ENCODE measurements around the gene PPIL1. TPM values are rescaled to one million over a fixed set of nuclear protein-coding genes. Genes with fewer than 3 reads are reported as not detected.
A peak's percentile ranks its signal among the peaks of the same experiment; 100 is the strongest.

The PPIL1 gene
- total and polyA plus RNA-seq, 7 donors: 13.2 to 28.0 (median 17.4) TPM

GRCh38 chr6:36852481-36853147, 22.0 kb downstream of the PPIL1 start:
- TF ChIP-seq POLR2A (IDR thresholded peaks at IDR 0.05) (no peak), EP300 (IDR thresholded peaks at IDR 0.05) (no peak), POLR2AphosphoS5 (IDR thresholded peaks at IDR 0.05) (no peak)
- TF ChIP-seq, protein P1, sequence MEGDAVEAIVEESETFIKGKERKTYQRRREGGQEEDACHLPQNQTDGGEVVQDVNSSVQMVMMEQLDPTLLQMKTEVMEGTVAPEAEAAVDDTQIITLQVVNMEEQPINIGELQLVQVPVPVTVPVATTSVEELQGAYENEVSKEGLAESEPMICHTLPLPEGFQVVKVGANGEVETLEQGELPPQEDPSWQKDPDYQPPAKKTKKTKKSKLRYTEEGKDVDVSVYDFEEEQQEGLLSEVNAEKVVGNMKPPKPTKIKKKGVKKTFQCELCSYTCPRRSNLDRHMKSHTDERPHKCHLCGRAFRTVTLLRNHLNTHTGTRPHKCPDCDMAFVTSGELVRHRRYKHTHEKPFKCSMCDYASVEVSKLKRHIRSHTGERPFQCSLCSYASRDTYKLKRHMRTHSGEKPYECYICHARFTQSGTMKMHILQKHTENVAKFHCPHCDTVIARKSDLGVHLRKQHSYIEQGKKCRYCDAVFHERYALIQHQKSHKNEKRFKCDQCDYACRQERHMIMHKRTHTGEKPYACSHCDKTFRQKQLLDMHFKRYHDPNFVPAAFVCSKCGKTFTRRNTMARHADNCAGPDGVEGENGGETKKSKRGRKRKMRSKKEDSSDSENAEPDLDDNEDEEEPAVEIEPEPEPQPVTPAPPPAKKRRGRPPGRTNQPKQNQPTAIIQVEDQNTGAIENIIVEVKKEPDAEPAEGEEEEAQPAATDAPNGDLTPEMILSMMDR (IDR thresholded peaks at IDR 0.05): no peak
- intact Hi-C loops (cut with DNase I): loop anchor here (10.0 kb wide), 1 partner anchor 228 kb away; no protein-coding TSS in a partner anchor
- Histone ChIP-seq H3K27ac (peak overlapping the region; percentile 28 to 70 (median 52)), H3K4me3 (no peak overlapping the region), H3K36me3 (peaks cover 0 to 10% (median 0%) of the 10 kb centered on the region in 4 donors), H3K4me1 (peaks cover 0 to 34% (median 13%) of the 10 kb centered on the region in 4 donors), H3K27me3 (no peaks in the 10 kb centered on the region), H3K9me3 (no peaks in the 10 kb centered on the region)
- WGBS, 2 donors: 77 to 79% methylated on average over 4 of the region's 4 CpGs
- no peak for DNase-seq

GRCh38 chr6:36851626-36852025, 23.0 kb downstream of the PPIL1 start:
- Histone ChIP-seq H3K27ac (peak overlapping the region in 2 of 4 donors; percentile 53 to 70), H3K27me3 (no peaks in the 10 kb centered on the region), H3K36me3 (peaks cover 0 to 10% (median 0%) of the 10 kb centered on the region in 4 donors), H3K4me1 (peaks cover 0 to 34% (median 13%) of the 10 kb centered on the region in 4 donors), H3K9me3 (no peaks in the 10 kb centered on the region), H3K4me3 (no peak overlapping the region)
- DNase-seq: no peak
- intact Hi-C loops (cut with DNase I): loop anchor here (1.0 to 10.0 kb wide), 2 partner anchors 85 to 227 kb away; no protein-coding TSS in a partner anchor
- no peak for TF ChIP-seq EP300 (IDR thresholded peaks at IDR 0.05)
- TF ChIP-seq POLR2AphosphoS5 (IDR thresholded peaks at IDR 0.05): no peak
- TF ChIP-seq, protein P1 (IDR thresholded peaks at IDR 0.05): no peak
- TF ChIP-seq POLR2A (IDR thresholded peaks at IDR 0.05): no peak
- WGBS, 2 donors: 58 to 63% methylated on average over 4 of the region's 4 CpGs

DNA sequence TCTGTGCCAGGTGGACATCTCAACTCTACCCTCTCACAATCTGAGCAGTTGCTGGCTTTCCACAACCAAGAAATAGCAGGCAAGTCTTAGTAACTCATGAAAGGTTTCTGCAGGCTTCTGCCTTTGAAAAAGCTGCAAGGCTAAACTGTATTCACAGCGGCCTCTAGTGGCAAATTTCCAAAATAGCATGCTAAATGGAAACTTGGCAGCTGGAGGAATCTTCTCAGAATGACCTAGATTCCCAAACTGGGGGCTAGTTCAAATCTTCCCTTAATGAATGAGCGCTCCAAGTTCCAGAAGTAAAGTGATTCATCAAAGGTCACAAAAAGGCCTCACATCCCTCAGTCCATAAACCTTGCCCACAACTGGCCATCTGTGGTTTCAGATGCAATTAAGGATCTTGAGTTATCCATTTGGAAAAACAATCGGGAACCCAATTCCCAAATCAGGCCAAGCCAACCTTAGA, 23.4 kb downstream of the PPIL1 start:
- Histone ChIP-seq H3K9me3 (no peaks in the 10 kb centered on the region), H3K4me1 (peaks cover 0 to 34% (median 13%) of the 10 kb centered on the region in 4 donors), H3K27ac (peak overlapping the region in 2 of 4 donors; percentile 53 to 70), H3K4me3 (no peak overlapping the region), H3K27me3 (no peaks in the 10 kb centered on the region), H3K36me3 (peaks cover 0 to 10% (median 0%) of the 10 kb centered on the region in 4 donors)
- DNase-seq: peak; percentile 87
- intact Hi-C loops (cut with DNase I): loop anchor here (1.0 to 10.0 kb wide), 2 partner anchors 85 to 226 kb away; no protein-coding TSS in a partner anchor
- TF ChIP-seq POLR2AphosphoS5 (IDR thresholded peaks at IDR 0.05) (peak in 2 of 4 donors; percentile 18 to 36), EP300 (IDR thresholded peaks at IDR 0.05) (no peak), POLR2A (IDR thresholded peaks at IDR 0.05) (no peak)
- TF ChIP-seq, protein P1 (IDR thresholded peaks at IDR 0.05): peak; percentile 21 to 61 (median 44)
- 35 to 43% methylated on average over 3 of the region's 3 CpGs for WGBS, 2 donors

DNA sequence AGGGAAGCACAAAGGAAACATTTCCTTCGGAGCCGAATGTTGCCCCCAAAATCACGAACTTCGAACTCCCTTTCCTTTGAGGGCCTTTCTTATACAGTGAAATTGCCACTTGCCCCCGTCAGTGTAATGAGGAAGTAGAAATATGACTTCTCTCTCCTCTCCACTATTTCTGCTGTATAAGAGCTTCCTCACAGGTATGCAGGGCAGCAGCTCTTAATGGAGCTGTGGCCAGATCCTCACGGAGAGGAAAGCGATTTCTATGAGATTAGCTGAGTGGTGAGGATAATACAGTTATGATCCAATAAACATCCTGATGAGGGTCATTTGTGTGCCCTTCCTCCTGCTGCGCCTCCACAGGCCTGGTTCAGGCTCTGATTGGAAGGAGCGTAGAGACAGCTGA, 24.6 kb downstream of the PPIL1 start:
- Histone ChIP-seq H3K27me3 (no peaks in the 10 kb centered on the region), H3K4me1 (peaks cover 0 to 26% (median 13%) of the 10 kb centered on the region in 4 donors), H3K4me3 (no peak overlapping the region), H3K27ac (no peak overlapping the region), H3K36me3 (no peaks in the 10 kb centered on the region), H3K9me3 (no peaks in the 10 kb centered on the region)
- 85 to 88% methylated on average over 9 of the region's 9 CpGs for WGBS, 2 donors
- intact Hi-C loops (cut with DNase I): loop anchor here (10.0 kb wide), 1 partner anchor 225 kb away; no protein-coding TSS in a partner anchor
- no peak for DNase-seq
- TF ChIP-seq EP300 (IDR thresholded peaks at IDR 0.05): no peak
- no peak for TF ChIP-seq POLR2A (IDR thresholded peaks at IDR 0.05)

DNA sequence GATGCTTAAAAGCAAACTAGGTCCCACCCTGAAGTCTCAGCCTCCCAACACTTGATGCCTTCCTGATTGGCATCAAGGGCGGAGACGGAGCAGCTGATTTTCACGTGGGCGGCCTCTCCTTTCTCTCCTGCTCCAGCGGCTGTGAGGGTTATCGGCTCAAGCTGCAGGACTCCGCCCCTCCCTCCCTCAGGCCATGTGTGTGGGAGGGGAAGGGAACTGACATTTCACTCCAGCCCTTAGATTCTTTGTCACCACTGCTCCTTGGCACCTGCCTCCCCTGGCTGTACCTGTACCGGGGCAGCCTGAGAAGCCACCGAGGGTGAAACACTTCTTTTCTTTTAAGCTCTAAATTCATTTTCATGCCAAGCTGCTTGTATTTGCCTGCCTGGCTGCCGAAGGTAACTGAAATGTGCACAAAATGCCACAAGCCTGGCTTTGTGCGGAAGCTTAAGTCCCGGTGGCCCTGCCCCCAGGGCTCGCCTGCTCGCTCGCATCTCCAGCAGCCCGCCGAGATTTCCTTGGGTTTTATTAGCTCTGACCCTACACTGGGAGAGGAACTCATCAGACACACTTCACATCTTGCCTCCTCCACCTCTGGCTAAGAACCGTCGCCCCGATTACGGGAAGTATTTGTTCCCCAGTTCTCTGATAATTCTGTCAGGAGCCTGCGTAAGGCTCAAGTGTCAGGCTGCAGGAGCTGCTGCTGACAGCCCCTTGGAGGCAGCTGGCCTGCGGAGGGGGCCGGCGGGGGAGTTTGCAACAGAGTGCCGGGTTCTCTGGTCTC, 25.8 kb downstream of the PPIL1 start:
- WGBS, 2 donors: 20 to 37% methylated on average over 26 of the region's 26 CpGs
- Histone ChIP-seq H3K4me3 (no peak overlapping the region), H3K27me3 (no peaks in the 10 kb centered on the region), H3K27ac (no peak overlapping the region), H3K36me3 (no peaks in the 10 kb centered on the region), H3K9me3 (no peaks in the 10 kb centered on the region), H3K4me1 (peaks cover 0 to 26% (median 12%) of the 10 kb centered on the region in 4 donors)
- TF ChIP-seq EP300 (IDR thresholded peaks at IDR 0.05) (no peak), POLR2A (IDR thresholded peaks at IDR 0.05) (no peak), POLR2AphosphoS5 (IDR thresholded peaks at IDR 0.05) (no peak)
- TF ChIP-seq, protein P1 (IDR thresholded peaks at IDR 0.05): no peak
- DNase-seq: no peak
- intact Hi-C loops (cut with DNase I): no loop called here

Data from sigmoid colon (tissue), 7 donors.